SU-DHL-6 (cell line): ENCODE results near the gene CLIC4.
"Not testable (repeated sequence)": the region's sequence is repeated elsewhere in the genome, so short reads cannot be mapped to it uniquely, and the experiment has no call there.

Source experiments
- H2AFZ ChIP-seq: fragments of 200-600 bp; sonication (generic); 2 replicates; pipeline ENCODE4 v1.6.1; 2014; ENCODE audit warnings: low read depth, mild to moderate bottlenecking, moderate library complexity, mixed read lengths, antibody characterized with exemption, low read length; ENCODE audit not compliant: severe bottlenecking
- H3F3A ChIP-seq: fragments of 200-600 bp; shearing (Covaris generic); 2 replicates; pipeline ENCODE4 v1.6.0; 2016; ENCODE audit warnings: antibody characterized with exemption, mild to moderate bottlenecking; ENCODE audit not compliant: insufficient read depth
- H3K27ac ChIP-seq: fragments of 200-600 bp; sonication (generic); 2 replicates; pipeline ENCODE4 v1.5.1; 2016; ENCODE audit warnings: low read depth, mild to moderate bottlenecking, low read length, moderate library complexity, mixed read lengths
- H3K27me3 ChIP-seq: fragments of 200-600 bp; sonication (generic), shearing (Covaris generic); 2 replicates; pipeline ENCODE4 v1.6.0; 2014; ENCODE audit warnings: mild to moderate bottlenecking, low read length
- H3K36me3 ChIP-seq: fragments of 200-600 bp; sonication (generic); 2 replicates; pipeline ENCODE4 v1.6.1; 2014; ENCODE audit warnings: mild to moderate bottlenecking, low read length, mixed read lengths
- H3K4me2 ChIP-seq: fragments of 300-600, 200-600 bp; shearing (Covaris generic), sonication (generic); 2 replicates; pipeline ENCODE4 v1.6.0; 2014; ENCODE audit warnings: low read length, low read depth, mild to moderate bottlenecking; ENCODE audit not compliant: poor library complexity, severe bottlenecking
- H3K4me3 ChIP-seq: fragments of 200-600 bp; sonication (generic); 2 replicates; pipeline ENCODE4 v1.5.1; 2014; ENCODE audit warnings: antibody characterized with exemption, low read length, mild to moderate bottlenecking, mixed read lengths; ENCODE audit not compliant: insufficient read depth, poor library complexity, severe bottlenecking
- H3K79me2 ChIP-seq: fragments of 200-600 bp; sonication (generic); 2 replicates; pipeline ENCODE4 v1.6.1; 2014; ENCODE audit warnings: mild to moderate bottlenecking, low read length, moderate library complexity; ENCODE audit not compliant: insufficient read depth
- H3K9ac ChIP-seq: fragments of 200-600 bp; sonication (generic); 2 replicates; pipeline ENCODE4 v1.7.0; 2014; ENCODE audit warnings: mild to moderate bottlenecking, low read length
- H3K9me2 ChIP-seq: fragments of 200-600 bp; sonication (generic); replicated peaks from 2 replicates; pipeline ENCODE4 v1.6.1; 2014; ENCODE audit warnings: low read length; ENCODE audit not compliant: insufficient read depth
- H3K9me3 ChIP-seq: fragments of 200-600 bp; sonication (generic); 2 replicates; pipeline ENCODE4 v1.6.1; 2014; ENCODE audit warnings: low read length, mixed read lengths; ENCODE audit not compliant: insufficient read depth
- H4K20me1 ChIP-seq: fragments of 200-600 bp; sonication (generic); 2 replicates; pipeline ENCODE4 v1.6.1; 2014; ENCODE audit warnings: low read depth, mild to moderate bottlenecking, antibody characterized with exemption, low read length, moderate library complexity, mixed read lengths
- CTCF ChIP-seq: fragments of 200-600 bp; sonication (generic); IDR thresholded peaks from one replicate; pipeline ENCODE4 v1.5.1; 2017; ENCODE audit warnings: antibody characterized with exemption, mild to moderate bottlenecking, low read length, moderate library complexity; ENCODE audit not compliant: insufficient read depth, poor library complexity, severe bottlenecking
- EZH2phosphoT487 ChIP-seq: fragments of 200-600 bp; sonication (generic), shearing (Covaris generic); conservative IDR thresholded peaks from 2 replicates; pipeline ENCODE4 v1.6.1; 2018; ENCODE audit warnings: mild to moderate bottlenecking, antibody characterized with exemption, low read length, moderate library complexity, mixed read lengths

CLIC4 gene

DNA sequence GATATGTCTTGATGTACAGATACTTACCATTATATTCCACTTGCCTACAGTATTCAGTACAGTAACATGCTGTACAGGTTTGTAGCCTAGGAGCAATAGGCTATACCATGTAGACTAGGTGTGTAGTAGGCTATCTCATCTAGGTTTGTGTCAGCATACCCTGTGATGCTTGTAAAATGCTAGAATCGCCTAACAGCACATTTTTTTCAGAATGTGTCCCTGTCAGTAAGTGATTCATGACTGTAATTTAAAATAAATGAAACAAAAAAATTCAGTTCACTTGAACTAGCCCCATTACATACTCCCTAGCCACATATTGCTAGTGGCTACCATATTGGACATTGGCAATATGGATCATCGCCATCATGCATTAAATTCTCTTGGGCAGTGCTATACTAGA is 51.3 kb downstream of the CLIC4 start:
- H3K9ac ChIP-seq: no peak overlapping the region
- no peak overlapping the region for H3K27ac ChIP-seq
- no peak overlapping the region for H3K4me3 ChIP-seq
- TF ChIP-seq CTCF (no peak), EZH2phosphoT487 (no peak)
- peaks cover 14% of the 10 kb centered on the region; the same call in 1 of the 2 replicates for H3F3A ChIP-seq
- peaks cover 11% of the 10 kb centered on the region for H3K36me3 ChIP-seq
- no peaks in the 10 kb centered on the region for H3K9me2 ChIP-seq
- no peaks in the 10 kb centered on the region for H3K27me3 ChIP-seq
- no peaks in the 10 kb centered on the region for H3K9me3 ChIP-seq
- H3K79me2 ChIP-seq: peaks cover 77% of the 10 kb centered on the region
- no peak overlapping the region for H2AFZ ChIP-seq
- H3K4me2 ChIP-seq: no peak overlapping the region
- peaks cover 28% of the 10 kb centered on the region for H4K20me1 ChIP-seq

GRCh38 chr1:24799242-24799641 is 54.0 kb downstream of the CLIC4 start:
- H3K4me2 ChIP-seq, H3K9me3 ChIP-seq, H3K27ac ChIP-seq, H3K4me3 ChIP-seq, H3K9me2 ChIP-seq, H3K27me3 ChIP-seq, H3K9ac ChIP-seq, H2AFZ ChIP-seq: not testable (repeated sequence)
- H4K20me1 ChIP-seq: peaks cover 21% of the 10 kb centered on the region
- H3K79me2 ChIP-seq: peaks cover 76% of the 10 kb centered on the region
- peaks cover 19% of the 10 kb centered on the region; the same call in 1 of the 2 replicates for H3F3A ChIP-seq
- H3K36me3 ChIP-seq: peaks cover 18% of the 10 kb centered on the region

DNA sequence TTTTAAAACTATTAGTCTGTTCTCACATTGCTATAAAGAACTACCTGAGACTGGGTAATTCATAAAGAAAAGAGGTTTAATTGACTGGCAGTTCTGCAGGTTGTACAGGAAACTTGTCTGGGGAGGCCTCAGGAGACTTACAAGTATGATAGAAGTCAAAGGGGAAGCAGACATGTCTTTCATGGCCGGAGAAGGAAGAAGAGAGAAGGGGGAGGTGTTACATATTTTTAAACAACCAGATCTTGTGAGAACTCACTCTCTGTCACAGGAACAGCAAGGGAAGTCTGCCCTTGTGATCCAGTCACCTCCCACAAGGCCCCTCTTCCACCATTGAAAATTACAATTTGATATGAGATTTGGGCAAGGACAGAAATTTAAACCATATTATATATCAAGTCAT is 55.9 kb downstream of the CLIC4 start:
- Histone ChIP-seq H3K9ac (no peak overlapping the region), H2AFZ (no peak overlapping the region), H3K4me3 (no peak overlapping the region), H3K27me3 (no peaks in the 10 kb centered on the region), H3K9me3 (no peaks in the 10 kb centered on the region), H3K27ac (no peak overlapping the region), H3K79me2 (peaks cover 74% of the 10 kb centered on the region), H3K36me3 (peaks cover 31% of the 10 kb centered on the region), H4K20me1 (peaks cover 21% of the 10 kb centered on the region), H3F3A (peaks cover 29% of the 10 kb centered on the region), H3K9me2 (no peaks in the 10 kb centered on the region), H3K4me2 (no peak overlapping the region)
- TF ChIP-seq CTCF: no peak

- Histone ChIP-seq H3K4me2 (no peak overlapping the region), H4K20me1 (peaks cover 21% of the 10 kb centered on the region), H3F3A (peaks cover 27% of the 10 kb centered on the region), H2AFZ (no peak overlapping the region), H3K4me3 (no peak overlapping the region), H3K79me2 (peaks cover 74% of the 10 kb centered on the region), H3K9me2 (no peaks in the 10 kb centered on the region), H3K27ac (no peak overlapping the region), H3K9ac (no peak overlapping the region), H3K27me3 (no peaks in the 10 kb centered on the region), H3K9me3 (no peaks in the 10 kb centered on the region), H3K36me3 (peaks cover 24% of the 10 kb centered on the region)
- TF ChIP-seq EZH2phosphoT487 (no peak), CTCF (no peak)
Observed at GRCh38 chr1:24803220-24803619, 58.0 kb downstream of the CLIC4 start.
